GM13976 (cell line): Measurements from ENCODE around the gene GCN1.
A peak's percentile ranks its signal among the peaks of the same experiment; 100 is the strongest.

Source experiments
- DNase-seq: peaks from one replicate; pipeline ENCODE4 v3.0.0; 2012; ENCODE audit warnings: low spot score
- CTCF ChIP-seq: IDR thresholded peaks from 2 replicates; pipeline ENCODE4 v1.5.1; 2012; ENCODE audit warnings: borderline replicate concordance, mild to moderate bottlenecking; ENCODE audit not compliant: insufficient read depth; ENCODE audit errors: extremely low read depth, missing control alignments, control extremely low read depth
- in situ Hi-C: fragments of 300-500 bp; cut with MboI; formaldehyde crosslinking; loops from one replicate; pipeline ENCODE4 v1.12.0; 2022; ENCODE audit warnings: low sequenced_read_pairs, mixed read lengths, inconsistent platforms; ENCODE audit not compliant: unreplicated experiment

The GCN1 gene

GRCh38 chr12:120228291-120229070, 34.0 kb upstream of the GCN1 start:
- peak; percentile 94 for DNase-seq
- TF ChIP-seq CTCF = peak; percentile 90
- in situ Hi-C loops = loop anchor here (5.0 kb wide), 1 partner anchor 39 kb away; the partner anchor contains the start of gene PXN

GRCh38 chr12:120228041-120228290, 33.5 kb upstream of the GCN1 start:
- in situ Hi-C loops = loop anchor here (5.0 kb wide), 1 partner anchor 39 kb away; the partner anchor contains the start of gene PXN
- DNase-seq = no peak
- TF ChIP-seq CTCF = no peak

GRCh38 chr12:120227233-120228040, 32.9 kb upstream of the GCN1 start:
- no peak for TF ChIP-seq CTCF
- in situ Hi-C loops = loop anchor here (5.0 kb wide), 1 partner anchor 40 kb away; the partner anchor contains the start of gene PXN
- no peak for DNase-seq

- no peak for TF ChIP-seq CTCF
- in situ Hi-C loops = loop anchor here (5.0 kb wide), 1 partner anchor 41 kb away; the partner anchor contains the start of gene PXN
- peak; percentile 74 for DNase-seq
Observed at GRCh38 chr12:120225852-120226640, 31.5 kb upstream of the GCN1 start.

GRCh38 chr12:120225200-120225558, 30.7 kb upstream of the GCN1 start:
- in situ Hi-C loops = loop anchor here (5.0 kb wide), 1 partner anchor 42 kb away; the partner anchor contains the start of gene PXN
- TF ChIP-seq CTCF = no peak
- no peak for DNase-seq

- in situ Hi-C loops = loop anchor here (5.0 kb wide), 1 partner anchor 43 kb away; the partner anchor contains the start of gene PXN
- no peak for TF ChIP-seq CTCF
- no peak for DNase-seq
Observed at GRCh38 chr12:120224304-120225199, 30.0 kb upstream of the GCN1 start.
